Measurements from ENCODE around the gene MYO9B.

DNA sequence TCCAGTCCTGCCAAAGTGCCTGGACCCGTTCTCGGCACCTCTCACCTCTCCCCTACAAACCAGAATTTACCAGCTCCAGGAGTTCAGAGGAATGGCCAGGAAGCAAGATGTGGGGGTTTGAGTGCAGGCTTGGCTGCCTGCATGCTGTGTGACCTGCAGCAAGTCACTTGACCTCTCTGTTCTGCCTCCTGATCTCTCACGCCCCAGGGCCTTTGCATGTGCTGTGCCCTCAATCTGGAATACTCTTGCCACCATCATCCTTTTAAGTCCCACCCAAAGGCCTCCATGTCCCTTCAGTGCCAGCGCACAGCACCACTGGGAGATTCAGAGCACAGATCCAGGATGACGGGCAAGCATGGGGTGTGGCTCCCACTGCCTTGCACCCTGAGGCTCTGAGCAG, 43.4 kb downstream of the MYO9B start:
- TF ChIP-seq, protein P1, sequence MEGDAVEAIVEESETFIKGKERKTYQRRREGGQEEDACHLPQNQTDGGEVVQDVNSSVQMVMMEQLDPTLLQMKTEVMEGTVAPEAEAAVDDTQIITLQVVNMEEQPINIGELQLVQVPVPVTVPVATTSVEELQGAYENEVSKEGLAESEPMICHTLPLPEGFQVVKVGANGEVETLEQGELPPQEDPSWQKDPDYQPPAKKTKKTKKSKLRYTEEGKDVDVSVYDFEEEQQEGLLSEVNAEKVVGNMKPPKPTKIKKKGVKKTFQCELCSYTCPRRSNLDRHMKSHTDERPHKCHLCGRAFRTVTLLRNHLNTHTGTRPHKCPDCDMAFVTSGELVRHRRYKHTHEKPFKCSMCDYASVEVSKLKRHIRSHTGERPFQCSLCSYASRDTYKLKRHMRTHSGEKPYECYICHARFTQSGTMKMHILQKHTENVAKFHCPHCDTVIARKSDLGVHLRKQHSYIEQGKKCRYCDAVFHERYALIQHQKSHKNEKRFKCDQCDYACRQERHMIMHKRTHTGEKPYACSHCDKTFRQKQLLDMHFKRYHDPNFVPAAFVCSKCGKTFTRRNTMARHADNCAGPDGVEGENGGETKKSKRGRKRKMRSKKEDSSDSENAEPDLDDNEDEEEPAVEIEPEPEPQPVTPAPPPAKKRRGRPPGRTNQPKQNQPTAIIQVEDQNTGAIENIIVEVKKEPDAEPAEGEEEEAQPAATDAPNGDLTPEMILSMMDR (IDR thresholded peaks at IDR 0.05; ENCODE audit: borderline replicate concordance, extremely low read depth, low read length, poor library complexity, severe bottlenecking) = no peak
- no peak for TF ChIP-seq EZH2 (IDR thresholded peaks at IDR 0.05; ENCODE audit: borderline replicate concordance, low read depth, low read length, severe bottlenecking)

Data from DND-41 (cell line).